Activated CD8-positive, alpha-beta memory T cell treated with anti-CD3 and anti-CD28 coated beads, Interleukin-2, amount 50 U/mL, for 48 hours (primary cell): Measurements from ENCODE around the gene POU6F1.
"Not testable (repeated sequence)": the region's sequence is repeated elsewhere in the genome, so short reads cannot be mapped to it uniquely, and the experiment has no call there.

Experiments
- DNase-seq: peaks from one replicate; pipeline ENCODE4 v3.0.0-alpha.2; 2020

Gene POU6F1

GRCh38 chr12:51217968-51218606 lies at the start of gene POU6F1:
TSS of gene POU6F1 (minus strand) at chr12:51218062. CDS start at chr12:51206836, 11,226 bp downstream.
- DNase-seq: peak; percentile 81

- DNase-seq: no peak
These were observed 47.2 kb upstream of the POU6F1 start for GRCh38 chr12:51265024-51265423.

GRCh38 chr12:51264297-51264696 lies 46.4 kb upstream of the POU6F1 start:
- no peak for DNase-seq

- no peak for DNase-seq
These were observed 45.5 kb upstream of the POU6F1 start for GRCh38 chr12:51263341-51263740.

- no peak for DNase-seq
These were observed 44.9 kb upstream of the POU6F1 start for GRCh38 chr12:51262758-51263177.

- not testable (repeated sequence) for DNase-seq
These were observed 41.7 kb upstream of the POU6F1 start for GRCh38 chr12:51259600-51259999.

- no peak for DNase-seq
These were observed 36.7 kb upstream of the POU6F1 start for GRCh38 chr12:51254536-51254935.

- DNase-seq: no peak
These were observed 35.4 kb upstream of the POU6F1 start for GRCh38 chr12:51253276-51253675.

- no peak for DNase-seq
These were observed 29.8 kb upstream of the POU6F1 start for GRCh38 chr12:51247523-51248206.

- DNase-seq: no peak
These were observed 28.5 kb upstream of the POU6F1 start for GRCh38 chr12:51246254-51246853.

- DNase-seq: no peak
These were observed 27.8 kb upstream of the POU6F1 start for GRCh38 chr12:51245476-51246253.

GRCh38 chr12:51244269-51244668 lies 26.4 kb upstream of the POU6F1 start:
- no peak for DNase-seq

- DNase-seq: no peak
These were observed 25.0 kb upstream of the POU6F1 start for GRCh38 chr12:51242876-51243275.

- no peak for DNase-seq
These were observed 24.3 kb upstream of the POU6F1 start for GRCh38 chr12:51242120-51242519.

GRCh38 chr12:51240971-51241370 lies 23.1 kb upstream of the POU6F1 start:
- DNase-seq: no peak

- peak; percentile 96 for DNase-seq
These were observed 20.9 kb upstream of the POU6F1 start, which contains the start of gene DAZAP2 for GRCh38 chr12:51238510-51239334. TSS of gene DAZAP2 (plus strand) at chr12:51238826. CDS start at chr12:51238908, 82 bp downstream.

- DNase-seq: no peak
These were observed 20.2 kb upstream of the POU6F1 start for GRCh38 chr12:51238037-51238509.

- DNase-seq: no peak
These were observed 16.7 kb upstream of the POU6F1 start for GRCh38 chr12:51234530-51234929.

- DNase-seq: no peak
These were observed 14.8 kb upstream of the POU6F1 start for GRCh38 chr12:51232642-51233041.

- DNase-seq: no peak
These were observed 11.4 kb upstream of the POU6F1 start for GRCh38 chr12:51229116-51229809.

- no peak for DNase-seq
These were observed 10.1 kb upstream of the POU6F1 start for GRCh38 chr12:51227962-51228361.

- not testable (repeated sequence) for DNase-seq
These were observed 9.2 kb upstream of the POU6F1 start for GRCh38 chr12:51227112-51227511.
